Measurements from ENCODE around the gene TOMM40L. TPM values are rescaled to one million over a fixed set of nuclear protein-coding genes. Genes with fewer than 3 reads are reported as not detected.

Gene TOMM40L
- total RNA-seq, 2 donors from 2014 or later = 19.6 to 24.6 TPM

GRCh38 chr1:161266202-161266601 lies 40.3 kb downstream of the TOMM40L start:
- intact Hi-C loops (cut with DNase I, micrococcal nuclease) = no loop called here
- ATAC-seq (no peak), DNase-seq (no peak)

- DNase-seq (no peak), ATAC-seq (no peak)
- intact Hi-C loops (cut with DNase I, micrococcal nuclease) = no loop called here
Measured at GRCh38 chr1:161266836-161267235, 41.0 kb downstream of the TOMM40L start.

DNA sequence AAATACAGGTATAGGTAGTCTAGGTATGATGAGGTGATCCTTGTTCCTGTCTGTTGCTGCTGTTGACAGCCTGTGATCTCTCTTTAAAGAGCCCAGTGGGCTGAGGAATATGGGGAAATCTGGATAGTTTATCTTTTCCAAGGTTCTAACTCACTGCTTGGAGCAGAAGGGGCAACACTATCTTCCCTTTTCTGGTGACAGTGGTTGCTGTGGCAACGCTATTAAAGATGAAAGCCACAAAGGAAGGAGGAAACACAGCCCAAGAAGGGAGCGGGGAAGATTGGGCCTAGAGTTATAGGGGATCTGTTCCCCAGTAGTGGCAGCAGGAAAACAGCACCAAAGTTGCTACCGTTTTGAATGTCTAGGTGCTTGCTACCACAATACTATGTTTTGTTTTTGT lies 41.5 kb downstream of the TOMM40L start:
- DNase-seq (no peak), ATAC-seq (no peak)
- intact Hi-C loops (cut with DNase I, micrococcal nuclease) = no loop called here

DNA sequence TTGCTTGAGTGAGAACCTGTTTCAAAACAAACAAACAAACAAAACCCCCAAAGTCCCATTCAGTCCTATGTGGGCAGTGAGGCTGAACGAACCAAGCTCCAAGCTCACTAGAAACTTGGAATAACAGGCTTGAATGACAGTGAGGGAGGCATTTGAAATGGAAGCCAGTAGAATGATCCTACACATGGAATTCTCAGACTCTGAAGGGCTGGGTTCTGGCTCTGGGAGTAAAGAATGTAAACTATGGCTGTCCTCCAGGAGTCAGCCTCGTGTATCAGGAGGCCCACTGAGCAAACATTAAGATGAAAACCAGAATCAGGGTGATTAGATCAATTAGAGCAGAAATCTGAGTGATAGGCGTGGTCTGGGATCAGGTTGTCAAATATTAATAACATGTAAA lies 47.5 kb downstream of the TOMM40L start:
- intact Hi-C loops (cut with DNase I, micrococcal nuclease) = no loop called here
- DNase-seq (no peak), ATAC-seq (no peak)

DNA sequence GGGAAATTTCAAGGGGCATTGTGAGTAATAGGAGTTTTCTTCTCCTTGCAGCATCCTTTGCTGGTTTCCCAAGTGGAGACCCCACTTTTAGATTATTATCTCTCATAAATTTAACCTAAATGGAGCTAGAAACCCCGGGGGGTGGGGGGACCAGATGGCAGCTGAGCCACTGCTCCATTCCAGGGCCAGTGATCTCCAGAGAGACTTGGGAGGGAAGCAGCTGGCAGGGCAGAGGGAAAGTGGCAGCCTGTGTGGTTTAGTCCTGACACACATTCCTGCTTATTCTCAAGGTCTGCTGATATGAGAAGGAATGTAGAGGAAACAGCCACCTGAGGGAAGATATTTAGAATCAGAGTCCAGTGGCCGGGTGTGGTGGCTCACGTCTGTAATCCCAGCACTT lies 49.0 kb downstream of the TOMM40L start:
- intact Hi-C loops (cut with DNase I, micrococcal nuclease) = no loop called here
- ATAC-seq (no peak), DNase-seq (no peak)

Small RNAs within 50 kb of the gene (microRNA-seq; reads per million reads assigned to microRNA genes)
- gene MIR5187 = 0.53 to 4.1 reads per million in 2 donors

Other genes starting within 250 kb of the TOMM40L start
- gene F11R, start 204.9 kb upstream of the TOMM40L start, total RNA-seq = 100 to 1,000 TPM; 145 to 202 TPM
- gene TSTD1, start 187.1 kb upstream of the TOMM40L start, total RNA-seq = 100 to 1,000 TPM in 1 of 2 donors, 10 to 100 TPM in 1; 92.1 to 120 TPM
- gene USF1, start 180.1 kb upstream of the TOMM40L start, total RNA-seq = 10 to 100 TPM; 67.4 to 72.4 TPM
- gene ARHGAP30, start 156.2 kb upstream of the TOMM40L start, total RNA-seq = 1 to 10 TPM; 2.7 to 8.7 TPM
- gene NECTIN4, start 136.5 kb upstream of the TOMM40L start, total RNA-seq = 1 to 10 TPM; 3.0 to 6.1 TPM
- 10 to 100 TPM; 10.1 to 11.1 TPM for gene KLHDC9, start 127.7 kb upstream of the TOMM40L start, total RNA-seq
- 10 to 100 TPM; 30.3 to 38.2 TPM for gene PFDN2, start 108.0 kb upstream of the TOMM40L start, total RNA-seq
- gene NIT1, start 108.0 kb upstream of the TOMM40L start, total RNA-seq = 10 to 100 TPM; 74.4 to 76.6 TPM
- gene DEDD, start 93.4 kb upstream of the TOMM40L start, total RNA-seq = 10 to 100 TPM; 34.2 to 41.5 TPM
- gene UFC1, start 72.1 kb upstream of the TOMM40L start, total RNA-seq = 100 to 1,000 TPM; 106 to 107 TPM
- gene USP21, start 66.6 kb upstream of the TOMM40L start, total RNA-seq = 10 to 100 TPM; 19.7 to 24.0 TPM
- gene PPOX, start 59.6 kb upstream of the TOMM40L start, total RNA-seq = 10 to 100 TPM; 11.7 to 12.4 TPM
- 10 to 100 TPM; 29.7 TPM for gene B4GALT3, start 48.6 kb upstream of the TOMM40L start, total RNA-seq
- gene ADAMTS4, start 27.0 kb upstream of the TOMM40L start, total RNA-seq = 1 to 10 TPM; 1.0 to 3.3 TPM
- 100 to 1,000 TPM; 154 to 188 TPM for gene NDUFS2, start 23.7 kb upstream of the TOMM40L start, total RNA-seq
- 10 to 100 TPM in 1 of 2 donors, 1 to 10 TPM in 1; 5.6 to 23.3 TPM for gene FCER1G, start 10.8 kb upstream of the TOMM40L start, total RNA-seq
- gene APOA2, start 2.4 kb upstream of the TOMM40L start, total RNA-seq = not detected
- under 1 TPM in 1 of 2 donors, not detected in 1; 0.53 TPM for gene NR1I3, start 12.1 kb downstream of the TOMM40L start, total RNA-seq
- gene PCP4L1, start 32.7 kb downstream of the TOMM40L start, total RNA-seq = 1 to 10 TPM in 1 of 2 donors, not detected in 1; 2.6 TPM
- gene MPZ, start 83.9 kb downstream of the TOMM40L start, total RNA-seq = 1 to 10 TPM; 1.3 to 5.0 TPM
- 100 to 1,000 TPM; 264 to 266 TPM for gene SDHC, start 88.3 kb downstream of the TOMM40L start, total RNA-seq
- not detected for gene CFAP126, start 141.8 kb downstream of the TOMM40L start, total RNA-seq